SK-N-SH (cell line): Measurements from ENCODE around the gene SORCS3.

Experiments used
- CTCF ChIP-seq: fragments of 200-600 bp; sonication (generic); IDR thresholded peaks from 2 replicates; pipeline ENCODE4 v1.6.1; 2017; ENCODE audit warnings: antibody characterized with exemption, mild to moderate bottlenecking, moderate library complexity
- EP300 ChIP-seq, 2 experiments: IDR thresholded peaks; 2 replicates each; pipeline versions ENCODE4 v1.4.0 to v1.6.1; 2012; ENCODE audit warnings: borderline replicate concordance in 1 of 2, low read depth in 1 of 2, low read length in 1 of 2
- FOXJ3 ChIP-seq: sonication (generic); formaldehyde crosslinking; IDR thresholded peaks from 2 replicates; pipeline ENCODE4 v1.5.1; 2020; ENCODE audit warnings: mild to moderate bottlenecking, missing genetic modification reagents
- FOXM1 ChIP-seq: IDR thresholded peaks from 2 replicates; pipeline ENCODE4 v1.4.0; 2012; ENCODE audit warnings: low read depth, mild to moderate bottlenecking
- RFX5 ChIP-seq: IDR thresholded peaks from 2 replicates; pipeline ENCODE4 v1.6.1; 2012; ENCODE audit warnings: mild to moderate bottlenecking, improper control_type of control experiment, low read length
- RXRA ChIP-seq: IDR thresholded peaks from 2 replicates; pipeline ENCODE4 v1.4.0; 2012; ENCODE audit warnings: low read depth, mild to moderate bottlenecking, borderline replicate concordance
- SIN3A ChIP-seq: IDR thresholded peaks from 2 replicates; pipeline ENCODE4 v1.6.1; 2012; ENCODE audit warnings: low read depth, mild to moderate bottlenecking, low read length, moderate library complexity, borderline replicate concordance
- TAF1 ChIP-seq: IDR thresholded peaks from 2 replicates; pipeline ENCODE4 v1.6.1; 2012; ENCODE audit warnings: low read depth, mild to moderate bottlenecking, low read length, moderate library complexity, borderline replicate concordance
- YY1 ChIP-seq: IDR thresholded peaks from 2 replicates; pipeline ENCODE4 v1.4.0; 2012; ENCODE audit warnings: low read depth, mild to moderate bottlenecking

- no peak for TF ChIP-seq RXRA
- TF ChIP-seq FOXJ3 (CRISPR knock-in tag) = no peak
- TF ChIP-seq RFX5 = no peak
- no peak for TF ChIP-seq EP300 (IDR thresholded peaks at IDR 0.05; ENCODE audit: borderline replicate concordance in 1 of 2, low read depth in 1 of 2, low read length in 1 of 2)
- TF ChIP-seq FOXM1 = no peak
- TF ChIP-seq CTCF = no peak
- TF ChIP-seq SIN3A = no peak
- no peak for TF ChIP-seq YY1
- TF ChIP-seq TAF1 = no peak
Observed at GRCh38 chr10:105056413-105056812, 415.3 kb downstream of the SORCS3 start.
